ENCODE measurements around the gene ZNF91.

Gene ZNF91

GRCh38 chr19:23407616-23408133 lies 12.4 kb upstream of the ZNF91 start:
- no peak for DNase-seq (ENCODE audit: low spot score)
- TF ChIP-seq, protein P1, sequence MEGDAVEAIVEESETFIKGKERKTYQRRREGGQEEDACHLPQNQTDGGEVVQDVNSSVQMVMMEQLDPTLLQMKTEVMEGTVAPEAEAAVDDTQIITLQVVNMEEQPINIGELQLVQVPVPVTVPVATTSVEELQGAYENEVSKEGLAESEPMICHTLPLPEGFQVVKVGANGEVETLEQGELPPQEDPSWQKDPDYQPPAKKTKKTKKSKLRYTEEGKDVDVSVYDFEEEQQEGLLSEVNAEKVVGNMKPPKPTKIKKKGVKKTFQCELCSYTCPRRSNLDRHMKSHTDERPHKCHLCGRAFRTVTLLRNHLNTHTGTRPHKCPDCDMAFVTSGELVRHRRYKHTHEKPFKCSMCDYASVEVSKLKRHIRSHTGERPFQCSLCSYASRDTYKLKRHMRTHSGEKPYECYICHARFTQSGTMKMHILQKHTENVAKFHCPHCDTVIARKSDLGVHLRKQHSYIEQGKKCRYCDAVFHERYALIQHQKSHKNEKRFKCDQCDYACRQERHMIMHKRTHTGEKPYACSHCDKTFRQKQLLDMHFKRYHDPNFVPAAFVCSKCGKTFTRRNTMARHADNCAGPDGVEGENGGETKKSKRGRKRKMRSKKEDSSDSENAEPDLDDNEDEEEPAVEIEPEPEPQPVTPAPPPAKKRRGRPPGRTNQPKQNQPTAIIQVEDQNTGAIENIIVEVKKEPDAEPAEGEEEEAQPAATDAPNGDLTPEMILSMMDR (IDR thresholded peaks at IDR 0.05; ENCODE audit: borderline replicate concordance, control extremely low read depth, extremely low read depth, insufficient read depth, missing control alignments) = no peak
- in situ Hi-C loops (cut with MboI; ENCODE audit: low sequenced_read_pairs, unreplicated experiment) = no loop called here

- DNase-seq (ENCODE audit: low spot score) = no peak
- in situ Hi-C loops (cut with MboI; ENCODE audit: low sequenced_read_pairs, unreplicated experiment) = no loop called here
- TF ChIP-seq, protein P1 (IDR thresholded peaks at IDR 0.05; ENCODE audit: borderline replicate concordance, control extremely low read depth, extremely low read depth, insufficient read depth, missing control alignments) = no peak
Measured at GRCh38 chr19:23406721-23407120, 11.4 kb upstream of the ZNF91 start.

- no peak for DNase-seq (ENCODE audit: low spot score)
- TF ChIP-seq, protein P1 (IDR thresholded peaks at IDR 0.05; ENCODE audit: borderline replicate concordance, control extremely low read depth, extremely low read depth, insufficient read depth, missing control alignments) = no peak
- in situ Hi-C loops (cut with MboI; ENCODE audit: low sequenced_read_pairs, unreplicated experiment) = no loop called here
Measured at GRCh38 chr19:23406091-23406490, 10.8 kb upstream of the ZNF91 start.

GRCh38 chr19:23404676-23405075 lies 9.4 kb upstream of the ZNF91 start:
- TF ChIP-seq, protein P1 (IDR thresholded peaks at IDR 0.05; ENCODE audit: borderline replicate concordance, control extremely low read depth, extremely low read depth, insufficient read depth, missing control alignments) = no peak
- DNase-seq (ENCODE audit: low spot score) = no peak
- in situ Hi-C loops (cut with MboI; ENCODE audit: low sequenced_read_pairs, unreplicated experiment) = no loop called here

DNA sequence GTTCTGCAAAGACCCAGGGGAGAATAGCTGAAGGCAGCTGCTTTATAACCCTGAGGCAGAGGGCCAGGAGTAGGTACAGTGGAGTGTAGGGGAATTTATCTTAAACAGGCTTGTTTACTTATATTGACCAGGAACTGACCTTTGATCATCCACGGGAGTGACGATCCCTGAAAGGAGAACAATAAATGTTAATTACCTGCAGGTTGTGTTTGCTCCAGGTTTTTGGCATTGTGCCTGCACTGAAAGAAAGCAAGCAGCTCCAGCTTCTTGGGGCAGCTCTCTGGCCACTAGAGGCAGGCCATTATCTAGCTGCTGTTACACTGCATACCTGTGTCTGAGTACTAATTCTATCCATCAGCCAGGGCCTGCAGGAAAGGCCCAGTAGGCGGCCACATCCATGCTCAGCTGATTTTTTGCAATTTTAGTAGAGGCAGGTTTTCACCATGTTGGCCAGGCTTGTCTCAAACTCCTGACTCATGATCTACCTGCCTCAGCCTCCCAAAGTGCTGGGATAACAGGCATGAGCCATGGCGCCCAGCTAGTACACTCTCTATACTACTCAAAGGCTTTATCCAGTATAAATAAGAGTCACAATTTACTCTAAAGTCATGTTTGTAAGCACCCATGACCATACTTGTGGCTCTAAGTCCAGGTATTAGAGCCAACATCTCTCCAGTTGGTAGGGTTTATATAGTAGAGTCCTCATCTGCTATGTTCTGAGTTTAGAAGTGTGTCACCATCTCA lies 8.5 kb upstream of the ZNF91 start:
- no peak for DNase-seq (ENCODE audit: low spot score)
- in situ Hi-C loops (cut with MboI; ENCODE audit: low sequenced_read_pairs, unreplicated experiment) = no loop called here
- TF ChIP-seq, protein P1 (IDR thresholded peaks at IDR 0.05; ENCODE audit: borderline replicate concordance, control extremely low read depth, extremely low read depth, insufficient read depth, missing control alignments) = no peak

DNA sequence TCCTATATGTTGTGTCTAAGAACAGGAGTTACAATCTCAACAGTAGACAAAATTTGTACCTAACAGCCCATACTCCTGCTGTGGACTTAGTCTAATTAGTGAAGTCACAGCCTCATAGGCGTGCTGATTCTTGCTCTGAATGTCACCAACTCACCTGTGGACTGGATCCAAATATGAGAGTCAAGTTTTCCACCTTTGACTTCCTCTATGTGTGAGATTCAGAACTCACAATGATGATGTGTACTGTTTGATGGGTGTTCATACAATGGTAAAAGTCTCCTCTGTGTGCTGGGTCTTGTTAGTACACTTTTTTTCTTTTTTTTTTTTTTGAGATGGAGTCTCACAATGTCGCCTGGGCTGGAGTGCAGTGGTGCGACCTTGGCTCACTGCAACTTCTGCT lies 7.8 kb upstream of the ZNF91 start:
- in situ Hi-C loops (cut with MboI; ENCODE audit: low sequenced_read_pairs, unreplicated experiment) = no loop called here
- TF ChIP-seq, protein P1 (IDR thresholded peaks at IDR 0.05; ENCODE audit: borderline replicate concordance, control extremely low read depth, extremely low read depth, insufficient read depth, missing control alignments) = no peak
- DNase-seq (ENCODE audit: low spot score) = no peak
